ENCODE results near the gene KRTCAP2.
"Not testable (repeated sequence)": the region's sequence is repeated elsewhere in the genome, so short reads cannot be mapped to it uniquely, and the experiment has no call there.

Gene KRTCAP2

DNA sequence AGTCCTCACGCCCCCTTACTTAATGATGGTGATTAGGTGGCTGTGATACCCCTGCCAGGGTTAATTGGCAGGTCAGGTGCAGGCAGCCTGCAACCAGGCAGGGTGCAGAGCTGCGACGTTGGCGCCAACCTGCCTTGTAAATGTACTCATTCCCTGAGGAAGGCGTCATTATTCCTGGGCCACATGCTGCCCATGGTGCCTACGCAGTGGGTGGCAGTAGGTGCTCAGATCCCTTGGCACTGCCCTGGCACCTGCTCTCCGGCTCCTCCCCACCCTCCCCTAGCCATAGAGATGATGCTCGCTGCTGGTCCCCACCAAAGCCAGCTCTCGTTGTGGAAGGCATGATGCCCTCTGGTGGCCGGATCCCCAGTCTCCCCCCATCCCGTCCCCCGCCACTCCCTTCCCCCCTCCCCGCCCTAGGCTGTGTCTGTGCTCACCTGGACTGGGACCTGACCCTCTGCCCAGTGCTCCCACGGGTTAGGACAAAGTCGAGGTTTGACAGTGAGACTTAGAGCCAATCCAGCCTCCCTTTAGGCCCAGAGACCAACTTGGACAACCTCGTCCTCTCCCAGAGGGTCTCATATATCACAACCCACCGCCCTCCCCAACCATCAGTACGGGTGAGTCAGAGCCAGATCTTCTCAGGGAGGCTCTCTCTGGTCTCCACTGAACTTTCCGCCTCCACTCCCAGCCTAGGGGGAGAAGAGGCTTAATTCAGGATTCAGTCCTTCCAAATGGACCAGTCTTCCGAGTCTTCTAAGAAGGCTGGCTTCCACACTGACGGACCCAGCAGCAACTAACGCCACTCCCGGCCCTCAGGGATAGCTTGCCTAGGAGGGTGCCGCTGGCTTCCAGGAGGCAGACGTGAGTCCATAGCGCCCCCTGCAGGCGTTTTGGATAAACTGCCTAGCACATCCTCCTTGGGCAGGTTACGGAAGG is 5.7 kb downstream of the KRTCAP2 start:
- DNase-seq = peak; percentile 68 to 91

DNA sequence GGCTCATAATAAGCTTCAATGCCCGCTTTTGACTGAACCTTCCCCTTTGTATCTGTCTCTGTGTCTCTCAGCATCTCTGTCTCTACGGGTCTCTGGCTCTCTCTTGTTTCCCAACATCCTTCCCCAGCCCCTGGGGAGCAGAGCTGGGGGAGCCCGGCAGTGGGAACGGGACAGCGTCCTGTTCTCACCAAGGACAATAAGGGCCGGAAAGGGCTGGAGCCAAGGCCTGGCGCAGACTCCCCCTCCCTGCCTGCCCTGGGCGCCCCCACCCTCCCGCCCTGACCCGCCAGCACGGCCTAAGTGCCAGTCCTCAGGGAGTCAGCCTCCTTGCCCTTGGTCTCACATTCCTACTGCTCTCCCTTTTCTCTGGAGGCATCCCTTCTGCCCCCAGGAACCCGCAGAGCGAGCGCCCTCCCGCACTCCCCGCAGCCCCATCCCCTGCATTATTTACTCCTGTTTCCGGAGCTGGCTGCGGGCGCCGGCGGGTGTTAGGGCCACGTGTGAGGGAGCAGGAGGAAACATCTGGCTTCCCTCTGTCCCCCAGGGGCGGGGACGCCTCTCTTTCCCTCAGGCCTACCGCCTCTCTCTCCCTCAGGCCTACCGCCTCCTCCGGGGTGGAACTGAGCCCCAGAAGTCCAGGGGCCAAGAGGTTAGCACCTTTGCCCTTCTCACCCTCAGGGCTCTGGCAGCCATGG is 6.5 kb downstream of the KRTCAP2 start:
- peak; percentile 89 to 92 for DNase-seq

DNA sequence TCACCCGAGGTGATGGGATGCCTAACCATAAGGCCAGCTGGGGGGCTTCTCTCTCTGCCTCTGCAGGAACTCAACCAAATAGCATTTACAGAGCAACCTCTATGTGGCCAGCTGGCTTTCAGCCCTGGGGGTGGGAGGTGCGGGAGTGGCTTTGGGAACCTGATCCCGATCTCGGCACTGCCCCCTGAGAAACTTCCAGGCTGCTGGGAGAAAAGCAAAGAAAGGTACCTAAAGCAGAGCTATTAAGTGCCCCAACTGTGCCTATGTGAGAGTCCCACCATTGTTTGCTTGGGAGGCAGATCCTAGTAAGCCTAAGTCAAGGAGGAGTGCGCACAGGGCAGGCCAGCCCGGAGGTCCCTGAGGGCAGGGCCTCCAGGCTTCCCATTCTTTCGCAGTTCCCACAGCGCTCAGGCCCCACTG is 7.0 kb downstream of the KRTCAP2 start:
- DNase-seq = no peak

DNA sequence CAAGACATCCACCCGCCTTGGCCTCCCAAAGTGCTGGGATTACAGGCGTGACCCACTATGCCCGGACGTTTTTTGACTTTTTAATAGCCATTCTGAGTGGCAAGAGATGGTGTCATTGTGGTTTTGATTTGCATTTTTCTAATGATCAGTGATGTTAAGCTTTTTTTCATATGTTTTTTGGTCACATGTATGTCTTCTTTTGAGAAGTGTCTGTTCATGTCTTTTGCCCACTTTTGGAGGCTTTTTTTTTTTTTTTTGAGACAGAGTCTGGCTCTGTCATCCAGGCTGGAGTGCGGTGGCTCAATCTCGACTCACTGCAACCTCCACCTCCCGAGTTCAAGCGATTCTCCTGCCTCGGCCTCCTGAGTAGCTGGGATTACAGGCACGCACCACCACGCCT is 8.5 kb downstream of the KRTCAP2 start:
- DNase-seq = not testable (repeated sequence)

DNA sequence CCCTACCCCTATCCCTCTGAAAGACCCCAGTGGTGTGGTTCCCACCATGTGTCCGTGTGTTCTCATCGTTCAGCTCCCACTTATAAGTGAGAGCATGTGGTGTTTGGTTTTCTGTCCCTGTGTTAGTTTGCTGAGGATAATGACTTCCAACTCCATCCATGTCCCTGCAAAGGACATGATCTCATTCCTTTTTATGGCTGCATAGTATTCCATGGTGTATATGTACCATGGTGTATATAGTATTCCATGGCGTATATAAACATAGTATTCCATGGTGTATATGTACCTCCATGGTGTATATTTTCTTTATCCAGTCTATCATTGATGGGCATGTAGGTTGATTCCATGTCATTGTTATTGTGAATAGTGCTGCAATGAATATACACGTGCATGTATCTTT is 9.3 kb downstream of the KRTCAP2 start:
- DNase-seq = not testable (repeated sequence)

DNA sequence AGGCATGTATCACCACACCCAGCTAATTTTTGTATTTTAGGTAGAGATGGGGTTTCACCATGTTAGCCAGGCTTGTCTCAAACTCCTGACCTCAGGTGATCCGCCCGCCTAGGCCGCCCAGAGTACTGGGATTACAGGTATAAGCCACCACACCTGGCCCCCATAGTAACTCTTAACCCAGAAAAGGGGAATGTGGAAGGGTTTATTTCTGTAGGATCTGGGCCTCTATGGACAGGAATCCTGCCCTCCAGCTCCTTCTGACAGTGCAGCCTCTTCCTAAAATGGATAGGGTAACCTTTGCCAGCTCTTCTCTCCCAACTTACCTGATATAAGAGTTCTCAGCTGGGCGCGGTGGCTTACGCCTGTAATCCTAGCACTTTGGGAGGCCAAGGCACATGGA is 10.5 kb downstream of the KRTCAP2 start:
- not testable (repeated sequence) for DNase-seq

DNA sequence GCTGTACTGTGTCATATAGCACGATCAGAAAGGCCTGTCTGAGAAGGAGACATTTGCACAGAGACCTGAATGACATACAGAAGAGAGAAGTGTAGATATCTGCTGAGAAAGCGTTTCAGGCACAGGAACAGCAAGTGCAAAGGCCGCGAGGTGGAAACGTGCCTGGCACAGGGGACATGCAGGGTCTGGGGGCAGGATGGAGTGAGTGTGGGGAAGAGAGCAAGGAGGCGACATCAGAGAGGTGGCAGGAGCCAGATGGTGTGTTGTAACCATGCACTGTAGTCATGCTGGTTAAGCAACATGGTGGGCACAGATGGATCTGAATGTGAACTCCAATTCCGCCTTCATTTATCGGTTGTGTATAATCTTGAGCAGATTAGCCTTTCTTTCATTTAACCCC is 13.0 kb downstream of the KRTCAP2 start:
- no peak for DNase-seq

DNA sequence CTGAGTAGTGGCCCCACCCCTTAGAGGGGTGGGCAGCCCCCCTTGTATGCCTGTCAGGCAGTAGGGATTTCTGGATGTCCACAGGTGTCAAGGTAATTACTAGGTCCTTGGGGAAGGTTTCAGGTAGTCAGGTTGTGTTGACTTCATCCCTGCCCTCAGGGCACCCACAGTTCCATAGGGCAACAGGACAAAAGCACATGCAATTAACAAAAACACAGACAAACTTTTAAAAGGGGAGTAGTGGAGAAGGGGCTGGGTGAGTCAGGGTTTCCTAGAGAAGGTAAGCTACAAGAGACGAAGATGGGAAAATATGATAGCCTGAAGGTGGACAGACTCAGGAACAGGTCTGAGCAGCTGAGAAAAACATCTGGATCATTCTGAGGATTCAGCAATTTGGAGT is 14.1 kb downstream of the KRTCAP2 start:
- no peak for DNase-seq

DNA sequence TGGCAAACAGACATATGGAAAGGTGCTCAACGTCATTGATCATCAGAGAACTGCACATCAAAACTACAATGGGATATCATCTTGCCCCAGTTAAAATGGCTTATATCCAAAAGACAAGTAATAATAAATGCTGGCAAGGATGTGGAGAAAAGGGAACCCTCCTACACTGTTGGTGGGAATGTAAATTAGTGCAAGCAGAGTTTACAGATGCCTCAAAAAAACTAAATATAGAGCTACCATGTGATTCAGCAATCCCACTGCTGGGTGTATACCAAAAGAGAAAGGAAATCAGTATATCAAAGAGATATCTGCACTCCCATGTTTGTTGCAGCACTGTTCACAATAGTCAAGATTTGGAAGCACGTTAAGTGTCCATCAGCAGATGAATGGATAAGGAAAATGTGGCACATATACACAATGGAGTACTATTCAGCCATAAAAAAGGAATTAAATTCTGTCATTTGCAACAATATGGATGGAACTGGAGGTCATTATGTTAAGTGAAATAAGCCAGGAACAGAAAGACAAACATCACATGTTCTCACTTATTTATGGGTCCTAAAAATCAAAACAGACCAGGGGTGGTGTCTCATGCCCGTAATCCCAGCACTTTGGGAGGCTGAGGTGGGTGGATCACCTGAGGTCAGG is 17.0 kb downstream of the KRTCAP2 start:
- not testable (repeated sequence) for DNase-seq

DNA sequence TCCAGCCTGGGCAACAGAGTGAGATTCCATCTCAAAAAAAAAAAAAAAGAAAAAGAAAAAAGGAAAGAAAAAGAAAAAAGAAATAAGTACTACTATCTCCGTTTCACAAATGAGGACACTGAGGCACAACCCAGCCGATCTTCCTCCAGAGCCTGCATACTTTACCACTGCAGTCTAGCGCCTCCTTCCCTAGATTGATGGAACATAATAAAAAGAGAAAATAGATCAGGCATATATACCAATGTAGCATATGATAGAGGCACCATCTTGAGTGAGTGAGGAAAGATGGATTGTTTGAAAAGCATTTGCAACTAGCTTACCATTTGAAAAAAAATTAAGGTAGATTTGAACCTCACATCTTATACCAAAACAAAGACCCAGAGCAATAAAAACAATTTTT is 27.6 kb downstream of the KRTCAP2 start:
- no peak for DNase-seq

DNA sequence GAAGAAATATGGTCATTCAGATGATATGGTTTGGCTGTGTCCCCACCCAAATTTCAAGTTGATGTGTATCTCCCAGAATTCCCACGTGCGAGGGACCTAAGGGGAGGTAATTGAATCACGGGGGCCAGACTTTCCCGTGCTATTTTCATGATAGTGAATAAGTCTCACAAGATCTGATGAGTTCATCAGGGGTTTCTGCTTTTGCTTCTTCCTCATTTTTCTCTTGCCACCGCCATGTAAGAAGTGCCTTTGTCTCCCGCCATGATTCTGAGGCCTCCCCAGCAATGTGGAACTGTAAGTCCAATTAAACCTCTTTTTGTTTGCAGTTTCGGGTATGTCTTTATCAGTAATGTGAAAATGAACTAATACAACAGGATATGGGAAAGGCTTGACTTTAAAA is 31.4 kb downstream of the KRTCAP2 start:
- DNase-seq = no peak

DNA sequence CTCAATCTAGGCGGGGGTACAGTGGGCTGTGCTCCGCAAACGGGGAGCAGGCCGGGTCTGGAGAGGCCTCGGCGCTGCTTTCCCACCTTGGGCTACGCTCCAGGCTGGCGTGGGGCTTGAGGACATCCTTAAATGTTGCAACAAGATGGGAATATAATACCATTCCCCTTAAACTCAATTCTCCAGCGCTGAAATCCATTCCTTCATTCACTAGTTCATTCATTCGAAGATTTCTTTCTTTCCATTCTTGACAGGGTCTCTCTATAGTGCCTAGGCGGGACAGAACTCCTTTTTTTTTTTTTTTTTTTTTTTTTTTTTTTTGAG is 32.5 kb downstream of the KRTCAP2 start:
- no peak for DNase-seq

DNA sequence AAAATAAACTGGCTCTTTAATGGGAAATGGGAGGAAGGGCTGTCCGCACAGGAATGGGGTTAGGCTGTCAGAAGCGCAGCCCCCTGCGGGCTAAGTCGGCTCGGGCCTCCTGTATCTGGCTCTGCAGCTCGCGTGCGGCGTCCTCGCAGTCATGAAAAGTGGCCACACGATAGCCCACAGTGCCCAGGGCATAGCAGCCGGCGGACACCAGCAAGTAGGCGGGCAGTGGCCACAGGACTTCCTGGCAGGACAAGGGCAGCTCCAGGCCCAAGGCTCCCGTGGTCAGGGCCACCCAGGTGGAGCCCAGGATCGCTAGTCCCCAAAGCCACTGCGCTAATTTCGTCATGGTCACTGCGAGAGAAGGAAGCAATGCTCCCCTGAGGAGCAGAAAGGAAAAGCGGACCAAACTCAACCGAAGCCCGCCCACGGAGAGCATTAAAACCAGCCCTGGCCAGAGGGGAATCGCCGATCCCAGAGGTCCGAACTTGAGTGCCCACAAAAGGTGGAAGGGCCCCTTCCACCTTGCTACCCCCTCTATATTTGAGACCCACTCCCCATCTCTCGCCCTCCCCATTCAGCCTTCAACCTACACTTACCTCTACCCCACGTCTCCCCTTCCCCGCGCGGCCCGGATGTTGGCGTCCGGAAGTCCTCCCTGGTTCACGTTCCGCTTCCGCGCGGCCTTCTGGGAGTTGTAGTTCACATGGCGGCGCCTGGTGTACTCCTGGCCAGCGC is 33.0 kb downstream of the KRTCAP2 start, which contains the start of gene DPM3:
TSS of gene DPM3 (minus strand) at position 637 of the 735 bp plus-strand sequence. CDS start at position 346, 291 bp downstream.
- DNase-seq = peak; percentile 80 to 85

DNA sequence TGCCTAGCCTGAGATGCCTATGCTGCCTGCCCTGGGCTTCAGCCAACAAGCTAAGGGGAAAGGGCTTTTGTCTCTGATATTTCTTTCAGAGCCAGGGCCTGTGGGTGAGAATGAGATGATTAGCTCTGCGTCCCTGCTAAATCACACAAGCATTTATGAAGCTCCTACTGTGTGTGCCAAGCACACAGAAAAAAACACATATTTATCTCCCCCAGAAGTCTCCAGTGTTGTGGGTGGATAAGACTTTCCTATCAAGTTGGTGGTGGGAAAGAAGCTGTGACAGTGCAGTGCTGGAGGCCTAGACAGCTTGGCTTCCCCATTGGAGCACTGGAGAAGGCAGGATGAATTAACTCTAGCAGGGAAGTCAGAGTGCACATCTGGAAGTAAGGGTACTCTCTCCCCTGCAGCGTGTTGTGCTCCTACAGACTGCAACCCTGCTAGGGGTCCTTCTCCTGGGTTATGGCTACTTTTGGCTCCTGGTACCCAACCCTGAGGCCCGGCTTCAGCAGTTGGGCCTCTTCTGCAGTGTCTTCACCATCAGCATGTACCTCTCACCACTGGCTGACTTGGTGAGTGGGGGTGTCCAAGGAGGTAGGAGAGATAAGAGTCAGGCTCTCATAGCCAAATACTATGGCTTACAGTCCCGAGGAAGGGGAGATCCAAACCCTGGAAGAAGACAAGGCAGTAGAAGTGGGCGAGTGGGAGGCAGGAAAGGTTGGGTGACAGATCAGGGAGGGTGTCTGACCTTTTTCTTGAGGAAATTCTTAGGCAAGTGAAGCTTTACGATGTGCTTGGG is 35.8 kb downstream of the KRTCAP2 start:
- no peak for DNase-seq

DNA sequence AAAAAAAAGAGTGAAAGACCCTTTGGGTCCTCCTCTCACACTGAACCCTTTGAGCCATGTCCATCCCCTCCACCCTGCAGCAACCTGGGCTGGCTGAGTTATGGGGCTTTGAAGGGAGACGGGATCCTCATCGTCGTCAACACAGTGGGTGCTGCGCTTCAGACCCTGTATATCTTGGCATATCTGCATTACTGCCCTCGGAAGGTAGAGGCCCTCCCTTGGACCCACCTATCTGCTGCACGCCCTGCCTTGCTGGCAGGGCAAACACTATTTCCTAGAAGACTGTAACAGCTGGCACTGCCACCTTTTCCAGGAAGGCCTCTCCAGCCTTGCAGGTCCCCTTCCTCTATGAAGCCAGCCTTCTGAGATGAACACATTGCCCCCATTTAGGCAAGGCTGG is 36.4 kb downstream of the KRTCAP2 start:
- no peak for DNase-seq

DNA sequence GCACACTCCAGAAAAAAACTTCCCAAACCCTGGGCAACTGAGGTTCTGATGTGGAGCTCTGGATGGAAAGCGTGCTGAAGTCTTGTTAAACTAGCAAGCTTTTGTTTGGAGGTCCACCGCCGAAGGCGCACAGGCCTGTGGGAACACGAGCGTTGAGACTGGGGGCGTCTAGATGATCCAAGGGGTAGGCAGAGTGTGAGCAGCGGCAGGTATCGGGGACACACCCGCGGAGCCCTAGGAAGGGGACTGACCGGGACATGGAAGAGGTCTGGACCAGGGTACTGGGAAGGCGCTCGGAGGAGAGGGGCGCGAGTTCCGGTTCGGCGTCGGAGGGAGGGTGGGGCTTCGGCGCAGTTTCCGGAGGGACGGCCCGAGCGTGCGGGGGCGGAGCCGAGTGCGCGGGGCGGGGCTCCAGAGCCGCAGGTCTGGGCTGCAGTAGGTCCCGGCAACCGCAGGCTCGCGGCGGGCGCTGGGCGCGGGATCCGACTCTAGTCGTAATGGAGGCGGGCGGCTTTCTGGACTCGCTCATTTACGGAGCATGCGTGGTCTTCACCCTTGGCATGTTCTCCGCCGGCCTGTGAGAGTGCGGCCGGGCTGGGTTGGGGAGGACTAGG is 37.6 kb downstream of the KRTCAP2 start, which contains the start of gene SLC50A1:
TSS of gene SLC50A1 (plus strand) at position 438 of the 614 bp plus-strand sequence. CDS start at position 498, 60 bp downstream.
- DNase-seq = peak; percentile 78 to 84

DNA sequence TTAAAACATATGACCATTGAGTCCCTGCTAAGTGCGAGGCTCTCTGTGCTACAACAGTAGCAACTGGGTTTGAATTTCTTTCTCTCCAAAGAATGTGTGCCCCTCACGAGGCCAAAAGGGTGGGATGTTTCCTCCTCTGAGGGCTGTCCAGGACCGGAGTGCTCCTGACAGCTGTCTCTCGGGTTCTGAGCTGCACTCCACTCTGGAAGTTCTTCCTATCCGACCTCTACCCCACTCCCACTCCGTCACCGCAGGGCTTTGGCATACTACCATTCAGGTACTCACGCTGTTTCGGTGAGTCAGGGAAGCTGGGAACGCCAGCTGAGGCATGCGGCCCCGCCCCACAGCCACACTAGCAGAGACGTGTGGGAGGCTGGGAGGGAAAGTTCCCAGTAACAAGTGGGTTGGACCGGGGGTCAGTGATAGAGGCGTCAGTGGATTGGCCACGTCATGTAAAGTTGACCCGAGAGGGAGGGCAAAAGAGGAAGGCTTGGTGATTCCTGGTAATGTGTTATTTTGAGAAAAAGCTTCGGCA is 38.2 kb downstream of the KRTCAP2 start:
- peak; percentile 49 to 65 for DNase-seq

DNA sequence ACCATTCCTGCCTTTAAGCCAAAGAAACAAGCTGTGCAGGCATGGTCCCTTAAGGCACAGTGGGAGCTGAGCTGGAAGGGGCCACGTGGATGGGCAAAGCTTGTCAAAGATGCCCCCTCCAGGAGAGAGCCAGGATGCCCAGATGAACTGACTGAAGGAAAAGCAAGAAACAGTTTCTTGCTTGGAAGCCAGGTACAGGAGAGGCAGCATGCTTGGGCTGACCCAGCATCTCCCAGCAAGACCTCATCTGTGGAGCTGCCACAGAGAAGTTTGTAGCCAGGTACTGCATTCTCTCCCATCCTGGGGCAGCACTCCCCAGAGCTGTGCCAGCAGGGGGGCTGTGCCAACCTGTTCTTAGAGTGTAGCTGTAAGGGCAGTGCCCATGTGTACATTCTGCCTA is 38.8 kb downstream of the KRTCAP2 start:
- no peak for DNase-seq

DNA sequence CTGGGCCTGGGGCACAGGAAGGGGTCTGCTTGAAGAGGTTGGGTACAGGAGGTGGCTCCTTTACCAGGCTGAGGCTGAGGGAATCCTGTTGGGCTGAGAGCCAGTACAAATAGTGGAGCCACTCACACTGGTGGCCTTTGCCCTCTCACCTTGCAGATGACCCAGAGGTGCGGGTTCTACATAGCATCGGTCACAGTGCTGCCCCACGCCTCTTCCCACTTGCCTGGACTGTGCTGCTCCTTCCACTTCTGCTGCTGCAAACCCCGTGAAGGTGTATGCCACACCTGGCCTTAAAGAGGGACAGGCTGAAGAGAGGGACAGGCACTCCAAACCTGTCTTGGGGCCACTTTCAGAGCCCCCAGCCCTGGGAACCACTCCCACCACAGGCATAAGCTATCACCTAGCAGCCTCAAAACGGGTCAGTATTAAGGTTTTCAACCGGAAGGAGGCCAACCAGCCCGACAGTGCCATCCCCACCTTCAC is 39.3 kb downstream of the KRTCAP2 start:
- DNase-seq = no peak

DNA sequence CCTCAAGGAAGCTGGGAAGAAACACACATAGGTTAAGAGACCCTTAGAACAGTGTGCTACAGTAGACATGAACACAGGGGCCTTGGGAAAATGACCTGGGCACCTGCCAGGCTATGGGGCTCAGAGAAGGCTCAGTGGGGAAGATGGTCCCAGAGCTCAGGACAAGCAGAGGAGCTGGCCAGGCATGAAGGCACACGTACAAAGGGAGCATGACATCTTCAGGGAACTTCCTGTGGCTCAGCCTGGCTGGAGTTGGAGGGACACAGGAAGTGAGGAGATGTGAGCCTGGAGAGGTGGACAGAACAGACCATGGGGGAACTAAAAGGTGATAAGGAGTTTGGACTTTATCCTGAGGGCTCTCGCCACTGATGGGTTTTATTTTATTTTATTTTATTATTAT is 41.2 kb downstream of the KRTCAP2 start:
- no peak for DNase-seq

DNA sequence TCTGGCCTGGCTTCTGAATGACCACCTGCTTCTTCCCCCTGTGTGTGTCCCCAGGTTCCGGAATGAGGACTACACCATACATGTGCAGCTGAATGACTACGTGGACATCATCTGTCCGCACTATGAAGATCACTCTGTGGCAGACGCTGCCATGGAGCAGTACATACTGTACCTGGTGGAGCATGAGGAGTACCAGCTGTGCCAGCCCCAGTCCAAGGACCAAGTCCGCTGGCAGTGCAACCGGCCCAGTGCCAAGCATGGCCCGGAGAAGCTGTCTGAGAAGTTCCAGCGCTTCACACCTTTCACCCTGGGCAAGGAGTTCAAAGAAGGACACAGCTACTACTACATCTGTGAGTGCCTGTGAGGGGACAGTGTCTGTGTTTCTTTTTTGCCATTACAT is 41.8 kb downstream of the KRTCAP2 start:
- no peak for DNase-seq
